H54 (cell line): ENCODE data around the gene TBX5.

Experiments used
- DNase-seq: peaks from one replicate; pipeline ENCODE4 v3.0.0; 2011; ENCODE audit warnings: low spot score, mixed read lengths; ENCODE audit not compliant: insufficient read length
- FAIRE-seq: peaks from 3 replicates; lab custom pipeline; 2011; peaks lifted over from hg19 to GRCh38; lab: Jason Lieb, UNC
- POLR2A ChIP-seq: IDR thresholded peaks from 2 replicates; pipeline ENCODE4 v1.6.1; 2011; ENCODE audit warnings: low read depth, mild to moderate bottlenecking, low read length

TBX5 gene

DNA sequence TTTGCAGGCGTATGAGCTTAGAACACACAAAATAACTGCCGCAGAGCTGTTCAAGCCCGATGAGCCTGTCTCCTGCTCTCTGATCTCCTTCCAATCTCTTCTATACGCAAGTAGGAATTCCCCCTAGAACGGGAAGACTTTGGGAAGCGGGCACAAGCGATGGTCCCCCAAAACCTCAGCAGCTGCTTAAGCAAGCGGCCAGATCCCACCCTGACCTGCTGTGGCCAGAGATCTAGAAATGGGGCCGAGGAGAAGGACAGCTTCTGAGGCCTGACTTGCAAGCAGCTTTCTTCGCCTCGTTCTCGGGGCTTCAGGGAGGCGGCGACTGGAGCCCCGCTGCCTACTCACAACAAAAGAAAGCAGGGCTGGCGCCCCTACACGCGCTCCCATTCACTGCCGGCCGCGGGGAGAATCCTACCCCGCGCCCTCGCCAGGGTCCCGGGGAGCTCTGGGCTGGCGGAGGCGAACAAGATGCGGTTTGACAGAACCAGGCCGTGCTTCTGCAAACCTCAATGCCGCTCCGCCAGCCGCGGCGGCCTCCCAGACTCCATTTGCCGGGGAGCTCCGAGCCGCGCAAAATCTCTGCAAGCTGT is 922 bp downstream of the TBX5 start:
- FAIRE-seq, result no peak
- no peak for TF ChIP-seq POLR2A
- no peak for DNase-seq

DNA sequence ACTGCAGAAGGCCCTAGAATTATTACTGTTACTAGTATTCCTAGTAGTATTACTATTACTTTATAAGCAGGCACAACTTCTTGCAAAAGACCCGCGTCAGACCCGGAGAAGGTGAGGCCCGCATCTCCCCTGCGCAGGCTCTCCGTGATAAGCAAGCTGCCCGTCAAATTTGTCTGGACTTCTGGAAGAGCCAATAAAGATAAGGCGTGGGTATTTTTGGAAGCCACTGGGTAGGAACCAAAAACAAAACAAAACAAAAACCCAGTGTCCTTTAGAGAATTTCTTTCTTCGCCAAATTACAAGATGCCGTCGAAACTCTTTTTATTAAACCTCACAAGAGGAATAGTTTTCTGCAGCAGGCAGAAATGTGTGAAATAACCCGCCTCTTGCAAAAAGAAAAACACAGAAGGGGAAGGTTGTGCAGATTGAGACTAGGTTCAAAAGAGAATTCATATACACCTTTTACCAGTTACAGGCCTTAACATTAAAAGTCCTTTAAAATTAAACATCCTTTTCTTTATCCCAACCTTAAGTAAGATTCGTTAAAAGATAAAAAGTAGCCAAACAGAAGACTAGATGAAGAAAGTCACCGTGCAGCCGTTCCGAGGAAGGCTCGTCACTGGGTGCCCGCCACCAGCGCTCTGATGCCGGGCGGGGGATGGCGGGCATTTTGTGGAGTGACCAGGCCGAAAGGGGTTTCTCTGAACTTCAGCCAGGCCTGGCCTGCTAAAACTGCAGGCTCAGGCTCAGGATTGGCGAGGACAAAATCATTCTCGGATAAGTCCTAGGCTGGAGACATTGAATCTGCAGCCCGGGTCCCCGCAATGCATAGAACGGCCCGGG is 1.6 kb downstream of the TBX5 start:
- FAIRE-seq, result no peak
- no peak for TF ChIP-seq POLR2A
- DNase-seq, result no peak

GRCh38 chr12:114403690-114404066 is 2.3 kb downstream of the TBX5 start:
- no peak for DNase-seq
- FAIRE-seq, result no peak
- TF ChIP-seq POLR2A, result no peak

GRCh38 chr12:114403011-114403689 is 2.8 kb downstream of the TBX5 start:
- DNase-seq, result no peak
- no peak for TF ChIP-seq POLR2A
- no peak for FAIRE-seq

DNA sequence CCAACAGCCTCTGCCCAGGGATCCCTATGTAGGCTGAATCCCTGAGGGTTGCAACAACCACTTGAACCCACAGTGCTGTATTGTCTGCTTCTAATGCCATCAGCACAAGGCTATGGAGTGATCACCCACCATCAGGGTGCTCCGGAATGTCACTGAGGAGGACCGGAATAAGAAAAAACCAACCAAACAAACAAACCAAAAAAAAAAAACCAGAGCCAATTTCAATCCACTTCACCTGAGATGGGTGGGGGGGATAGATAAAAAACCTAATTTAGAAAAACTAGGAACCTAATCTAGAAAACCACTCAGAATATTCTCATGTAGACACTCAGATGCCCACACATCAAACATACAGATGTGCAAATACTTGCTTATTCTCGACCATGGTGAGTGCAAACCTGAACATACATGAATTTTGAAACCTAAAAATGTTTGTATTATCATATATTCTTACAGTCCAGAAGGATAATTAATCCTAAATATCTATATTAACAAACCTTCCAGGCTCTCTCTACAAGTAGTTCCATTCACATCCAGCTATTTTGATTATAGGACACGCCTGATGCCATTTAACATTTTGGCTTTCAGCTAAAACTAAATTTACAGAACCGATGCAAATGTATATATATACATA is 3.7 kb downstream of the TBX5 start:
- no peak for FAIRE-seq

GRCh38 chr12:114401328-114402083 is 4.4 kb downstream of the TBX5 start:
- no peak for TF ChIP-seq POLR2A

More for the DNA sequence above, 3.7 kb downstream of the TBX5 start:
- no peak for DNase-seq
- no peak for TF ChIP-seq POLR2A

DNA sequence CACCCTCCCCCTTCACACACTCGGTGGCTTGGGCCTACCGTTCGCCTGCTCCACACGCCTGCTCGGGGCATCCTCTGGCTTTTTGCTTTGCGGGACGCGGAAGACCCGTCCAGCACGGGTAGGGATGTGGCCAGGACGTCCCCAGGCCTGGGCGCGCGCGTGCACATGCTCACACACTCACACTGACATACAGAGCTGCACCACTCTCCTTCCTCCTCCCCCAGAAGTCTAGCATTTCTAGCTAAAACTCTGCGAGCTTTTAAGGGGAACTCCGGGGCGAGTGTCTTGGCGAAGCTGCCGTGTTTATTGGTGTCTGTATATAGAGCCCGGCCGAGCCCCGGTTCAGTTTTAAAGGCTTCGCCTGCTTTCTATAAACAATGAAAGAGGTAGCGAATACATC is 5.0 kb downstream of the TBX5 start:
- no peak for TF ChIP-seq POLR2A
- DNase-seq (no peak), FAIRE-seq (no peak)

More at GRCh38 chr12:114401328-114402083, 4.4 kb downstream of the TBX5 start:
- DNase-seq (no peak), FAIRE-seq (no peak)

GRCh38 chr12:114400361-114400811 is 5.6 kb downstream of the TBX5 start:
- no peak for DNase-seq
- no peak for TF ChIP-seq POLR2A
- FAIRE-seq, result no peak

DNA sequence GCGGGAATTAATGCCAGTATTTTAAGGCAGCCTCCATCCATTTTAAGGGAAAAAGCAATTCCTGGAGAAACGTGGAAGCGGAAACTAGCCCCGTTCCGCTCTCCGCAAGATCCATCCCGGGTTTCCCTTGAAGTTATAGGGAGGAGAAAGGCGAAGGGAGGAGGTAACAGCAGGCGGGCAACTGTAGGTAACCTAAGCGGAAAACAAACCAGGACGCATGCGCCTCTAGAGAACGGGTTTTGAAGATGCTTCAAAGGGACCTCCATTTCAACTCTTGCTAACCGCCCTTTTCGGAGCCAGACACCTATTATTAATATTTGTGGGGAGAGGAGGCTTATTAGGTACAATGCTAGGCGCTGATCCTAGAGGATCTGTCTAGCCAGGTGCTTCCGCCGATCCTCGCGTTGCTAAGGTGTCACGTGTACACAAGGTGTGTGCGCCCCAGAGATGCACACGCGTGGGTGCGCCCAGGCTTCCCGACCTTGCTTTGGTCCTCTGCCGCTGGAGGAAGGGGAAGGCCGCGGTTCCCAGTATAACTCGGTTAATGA is 6.2 kb downstream of the TBX5 start:
- no peak for TF ChIP-seq POLR2A
- DNase-seq (no peak), FAIRE-seq (no peak)

- TF ChIP-seq POLR2A, result no peak
- no peak for DNase-seq
- FAIRE-seq, result no peak
These were observed 7.7 kb downstream of the TBX5 start for GRCh38 chr12:114397978-114398881.

DNA sequence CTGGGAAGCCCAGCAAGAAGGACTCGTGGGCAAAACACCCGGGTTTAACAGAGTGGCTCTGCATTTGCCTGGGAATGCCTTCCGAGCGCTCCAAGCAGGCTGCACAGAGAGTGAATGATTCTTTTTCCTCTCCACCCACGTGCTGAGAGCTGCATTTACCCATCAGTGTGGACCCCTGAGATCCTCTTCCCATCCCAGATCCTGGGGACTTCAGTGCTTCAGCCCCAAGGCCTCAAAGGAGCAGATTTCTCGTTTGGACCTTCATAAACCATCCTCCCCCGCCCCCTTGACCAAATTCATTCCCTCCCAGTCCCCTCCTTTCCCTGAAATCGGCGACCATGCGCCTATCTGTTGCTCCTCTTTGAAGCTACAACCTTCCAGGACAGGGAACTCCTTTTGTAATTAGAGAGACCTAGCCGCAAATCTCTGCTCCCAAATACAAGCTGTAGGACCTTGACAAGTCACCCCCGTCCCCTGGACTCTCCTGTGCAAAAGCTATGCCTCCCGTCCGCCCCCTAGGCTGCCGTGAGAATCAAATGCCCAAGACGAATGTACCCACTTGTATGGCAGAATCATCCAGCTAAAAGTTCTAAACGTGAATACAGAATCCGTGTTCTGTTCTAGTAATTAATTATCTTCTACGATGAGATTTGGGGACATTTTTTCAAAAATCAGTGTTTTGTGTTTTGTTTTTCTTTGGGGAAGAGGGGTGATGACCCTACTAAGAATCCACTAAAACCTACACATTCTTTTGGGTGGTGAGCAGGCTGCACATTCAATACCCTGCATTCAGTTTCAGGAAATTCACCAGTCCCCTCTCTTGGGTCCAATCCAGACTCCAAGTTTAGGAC is 8.8 kb downstream of the TBX5 start:
- no peak for TF ChIP-seq POLR2A
- FAIRE-seq, result no peak
- DNase-seq, result no peak
